SK-N-SH (cell line): ENCODE measurements around the gene HSPBAP1.

Experiments
- NRF1 ChIP-seq: IDR thresholded peaks from 2 replicates; pipeline ENCODE4 v1.6.1; 2012; ENCODE audit warnings: low read depth, mild to moderate bottlenecking, low read length
- POLR2AphosphoS5 ChIP-seq: IDR thresholded peaks from 2 replicates; pipeline ENCODE4 v1.6.1; 2012; ENCODE audit warnings: low read depth, low read length
- RAD21 ChIP-seq: IDR thresholded peaks from 2 replicates; pipeline ENCODE4 v1.6.1; 2012; ENCODE audit warnings: mild to moderate bottlenecking, low read length
- TF ChIP-seq, protein P1 (sequence below): fragments of 200-600 bp; sonication (generic); IDR thresholded peaks from 2 replicates; pipeline ENCODE4 v1.6.1; 2017; ENCODE audit warnings: antibody characterized with exemption, mild to moderate bottlenecking, moderate library complexity
- TF ChIP-seq, protein P2 (sequence below): IDR thresholded peaks from 2 replicates; pipeline ENCODE4 v1.6.1; 2012; ENCODE audit warnings: mild to moderate bottlenecking, low read depth, low read length, moderate library complexity

DNA sequence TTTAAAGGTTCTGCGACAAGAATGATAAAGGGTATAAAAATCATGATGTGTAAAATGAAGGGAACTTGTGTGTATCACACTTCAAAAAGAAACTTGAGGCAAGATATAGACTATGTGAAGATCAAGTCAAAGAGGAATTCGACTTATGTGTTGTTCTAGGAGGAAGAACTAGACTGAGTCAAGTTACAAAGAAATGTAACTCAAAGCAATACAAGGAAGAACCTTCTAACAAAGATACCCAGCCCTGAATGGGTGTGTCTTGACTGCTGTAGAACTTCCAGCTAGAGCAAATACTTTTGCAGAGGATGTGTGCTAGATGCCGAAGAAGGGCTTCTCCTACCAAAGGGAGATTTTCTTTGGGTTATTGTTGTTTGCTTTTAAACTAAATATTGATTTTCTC is 3.7 kb upstream of the HSPBAP1 start:
- TF ChIP-seq, protein P1, sequence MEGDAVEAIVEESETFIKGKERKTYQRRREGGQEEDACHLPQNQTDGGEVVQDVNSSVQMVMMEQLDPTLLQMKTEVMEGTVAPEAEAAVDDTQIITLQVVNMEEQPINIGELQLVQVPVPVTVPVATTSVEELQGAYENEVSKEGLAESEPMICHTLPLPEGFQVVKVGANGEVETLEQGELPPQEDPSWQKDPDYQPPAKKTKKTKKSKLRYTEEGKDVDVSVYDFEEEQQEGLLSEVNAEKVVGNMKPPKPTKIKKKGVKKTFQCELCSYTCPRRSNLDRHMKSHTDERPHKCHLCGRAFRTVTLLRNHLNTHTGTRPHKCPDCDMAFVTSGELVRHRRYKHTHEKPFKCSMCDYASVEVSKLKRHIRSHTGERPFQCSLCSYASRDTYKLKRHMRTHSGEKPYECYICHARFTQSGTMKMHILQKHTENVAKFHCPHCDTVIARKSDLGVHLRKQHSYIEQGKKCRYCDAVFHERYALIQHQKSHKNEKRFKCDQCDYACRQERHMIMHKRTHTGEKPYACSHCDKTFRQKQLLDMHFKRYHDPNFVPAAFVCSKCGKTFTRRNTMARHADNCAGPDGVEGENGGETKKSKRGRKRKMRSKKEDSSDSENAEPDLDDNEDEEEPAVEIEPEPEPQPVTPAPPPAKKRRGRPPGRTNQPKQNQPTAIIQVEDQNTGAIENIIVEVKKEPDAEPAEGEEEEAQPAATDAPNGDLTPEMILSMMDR: no peak
- TF ChIP-seq RAD21: no peak
- no peak for TF ChIP-seq POLR2AphosphoS5
- TF ChIP-seq NRF1: no peak
- TF ChIP-seq, protein P2, sequence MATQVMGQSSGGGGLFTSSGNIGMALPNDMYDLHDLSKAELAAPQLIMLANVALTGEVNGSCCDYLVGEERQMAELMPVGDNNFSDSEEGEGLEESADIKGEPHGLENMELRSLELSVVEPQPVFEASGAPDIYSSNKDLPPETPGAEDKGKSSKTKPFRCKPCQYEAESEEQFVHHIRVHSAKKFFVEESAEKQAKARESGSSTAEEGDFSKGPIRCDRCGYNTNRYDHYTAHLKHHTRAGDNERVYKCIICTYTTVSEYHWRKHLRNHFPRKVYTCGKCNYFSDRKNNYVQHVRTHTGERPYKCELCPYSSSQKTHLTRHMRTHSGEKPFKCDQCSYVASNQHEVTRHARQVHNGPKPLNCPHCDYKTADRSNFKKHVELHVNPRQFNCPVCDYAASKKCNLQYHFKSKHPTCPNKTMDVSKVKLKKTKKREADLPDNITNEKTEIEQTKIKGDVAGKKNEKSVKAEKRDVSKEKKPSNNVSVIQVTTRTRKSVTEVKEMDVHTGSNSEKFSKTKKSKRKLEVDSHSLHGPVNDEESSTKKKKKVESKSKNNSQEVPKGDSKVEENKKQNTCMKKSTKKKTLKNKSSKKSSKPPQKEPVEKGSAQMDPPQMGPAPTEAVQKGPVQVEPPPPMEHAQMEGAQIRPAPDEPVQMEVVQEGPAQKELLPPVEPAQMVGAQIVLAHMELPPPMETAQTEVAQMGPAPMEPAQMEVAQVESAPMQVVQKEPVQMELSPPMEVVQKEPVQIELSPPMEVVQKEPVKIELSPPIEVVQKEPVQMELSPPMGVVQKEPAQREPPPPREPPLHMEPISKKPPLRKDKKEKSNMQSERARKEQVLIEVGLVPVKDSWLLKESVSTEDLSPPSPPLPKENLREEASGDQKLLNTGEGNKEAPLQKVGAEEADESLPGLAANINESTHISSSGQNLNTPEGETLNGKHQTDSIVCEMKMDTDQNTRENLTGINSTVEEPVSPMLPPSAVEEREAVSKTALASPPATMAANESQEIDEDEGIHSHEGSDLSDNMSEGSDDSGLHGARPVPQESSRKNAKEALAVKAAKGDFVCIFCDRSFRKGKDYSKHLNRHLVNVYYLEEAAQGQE: no peak
